Fibroblast of lung (primary cell): ENCODE data around the gene BTG1. TPM values are rescaled to one million over a fixed set of nuclear protein-coding genes. Genes with fewer than 3 reads are reported as not detected.
A peak's percentile ranks its signal among the peaks of the same experiment; 100 is the strongest.

Experiments
- DNase-seq, 2 donors: peaks; one replicate each; pipeline versions ENCODE4 v3.0.0 to v3.0.0-alpha.2; 2010; ENCODE audit warnings: low read depth in 2 of 2
- H2AFZ ChIP-seq: 2 replicates; pipeline ENCODE4 v1.5.1; 2012; ENCODE audit warnings: low read length, control low read depth, inconsistent platforms
- H3K27ac ChIP-seq: 2 replicates; pipeline ENCODE4 v1.5.1; 2011; ENCODE audit warnings: low read length, control low read depth; ENCODE audit not compliant: insufficient read depth
- H3K27me3 ChIP-seq: 2 replicates; pipeline ENCODE4 v1.5.1; 2011; ENCODE audit warnings: mild to moderate bottlenecking, low read length; ENCODE audit not compliant: control insufficient read depth, insufficient read depth
- H3K36me3 ChIP-seq: 2 replicates; pipeline ENCODE4 v1.5.1; 2011; ENCODE audit warnings: low read length; ENCODE audit not compliant: control insufficient read depth, insufficient read depth
- H3K4me1 ChIP-seq: 2 replicates; pipeline ENCODE4 v1.5.1; 2011; ENCODE audit warnings: low read length; ENCODE audit not compliant: control insufficient read depth, insufficient read depth; ENCODE audit errors: extremely low read depth
- H3K4me2 ChIP-seq: 2 replicates; pipeline ENCODE4 v1.5.1; 2011; ENCODE audit warnings: low read length, control low read depth; ENCODE audit not compliant: insufficient read depth; ENCODE audit errors: extremely low read depth
- H3K4me3 ChIP-seq, 4 experiments: fragments of 200-600 bp in 1 of 4; sonication (generic) in 1 of 4; replicated peaks in 1 of 4; 2 replicates each; pipeline ENCODE4 v1.5.1; 2011 to 2016; ENCODE audit warnings: low read length in 4 of 4, low read depth in 3 of 4, mild to moderate bottlenecking in 3 of 4, control low read depth in 2 of 4, inconsistent platforms in 1 of 4, mixed read lengths in 1 of 4; ENCODE audit not compliant: insufficient read depth in 1 of 4; ENCODE audit errors: control extremely low read depth in 1 of 4
- H3K79me2 ChIP-seq: 2 replicates; pipeline ENCODE4 v1.5.1; 2012; ENCODE audit warnings: mild to moderate bottlenecking, low read length, inconsistent platforms; ENCODE audit not compliant: control insufficient read depth, insufficient read depth
- H3K9ac ChIP-seq: 2 replicates; pipeline ENCODE4 v1.5.1; 2011; ENCODE audit warnings: mild to moderate bottlenecking, low read length, control low read depth; ENCODE audit not compliant: insufficient read depth
- H3K9me3 ChIP-seq: 2 replicates; pipeline ENCODE4 v1.5.1; 2012; ENCODE audit warnings: low read depth, low read length; ENCODE audit not compliant: control insufficient read depth, insufficient read depth
- H4K20me1 ChIP-seq: 2 replicates; pipeline ENCODE4 v1.5.1; 2011; ENCODE audit warnings: low read length; ENCODE audit not compliant: control insufficient read depth, insufficient read depth; ENCODE audit errors: extremely low read depth
- EZH2 ChIP-seq: IDR thresholded peaks from 2 replicates; pipeline ENCODE4 v1.5.1; 2012; ENCODE audit warnings: low read length, control low read depth, mild to moderate bottlenecking; ENCODE audit errors: missing control alignments
- polyA plus RNA-seq, 2 donors: library from polyadenylated mRNA; depleted of rRNA in 1 of 2; stranded (reverse) in 1 of 2; unstranded in 1 of 2; fragments of >200 nt; gene quantifications; 2 replicates each; pipeline ENCODE4 v1.2.1, GENCODE V29; 2011 to 2012; ENCODE audit warnings: missing spikeins in 1 of 2
- total RNA-seq: library from RNA; depleted of rRNA; stranded (reverse); fragments of >200 nt; gene quantifications from 2 replicates; pipeline ENCODE4 v1.2.1, GENCODE V29; 2014
- TF ChIP-seq, protein P1 (sequence below), 2 donors: IDR thresholded peaks in 1 of 2; conservative IDR thresholded peaks in 1 of 2; 1 replicate in 1 of 2; 2 replicates in 1 of 2; pipeline ENCODE4 v1.5.1; 2011 to 2012; ENCODE audit warnings: low read length in 2 of 2, control low read depth in 1 of 2, inconsistent platforms in 1 of 2, low read depth in 1 of 2, mild to moderate bottlenecking in 1 of 2

The BTG1 gene
- total and polyA plus RNA-seq, 2 donors (not counting 1 experiment from before 2014, with no cell fraction given), result 18.2 to 23.1 TPM

DNA sequence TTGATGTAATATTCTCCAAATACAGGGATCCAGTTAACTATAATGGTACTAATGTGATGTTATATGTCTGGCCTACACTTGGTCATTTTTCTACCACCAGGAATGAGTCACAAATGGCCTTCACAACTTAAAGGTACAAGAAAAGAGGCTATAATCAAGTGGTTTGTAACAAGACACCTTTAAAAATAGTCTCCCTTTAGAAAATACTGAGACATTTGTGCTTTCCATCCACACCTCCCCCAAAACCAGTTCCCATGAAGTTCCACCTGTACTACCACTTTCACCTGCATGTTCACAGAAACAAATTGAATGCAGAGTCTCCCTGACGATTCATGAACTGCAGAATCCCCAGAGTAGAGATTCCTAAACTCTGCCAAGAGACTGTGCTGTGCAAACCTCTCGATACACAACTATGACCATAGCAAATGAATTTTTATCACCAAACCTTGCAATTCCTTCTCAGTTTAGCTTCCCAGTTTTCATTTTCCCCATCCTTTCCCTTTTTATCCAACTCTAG, 6.0 kb downstream of the BTG1 start:
- TF ChIP-seq EZH2, result no peak
- TF ChIP-seq, protein P1, sequence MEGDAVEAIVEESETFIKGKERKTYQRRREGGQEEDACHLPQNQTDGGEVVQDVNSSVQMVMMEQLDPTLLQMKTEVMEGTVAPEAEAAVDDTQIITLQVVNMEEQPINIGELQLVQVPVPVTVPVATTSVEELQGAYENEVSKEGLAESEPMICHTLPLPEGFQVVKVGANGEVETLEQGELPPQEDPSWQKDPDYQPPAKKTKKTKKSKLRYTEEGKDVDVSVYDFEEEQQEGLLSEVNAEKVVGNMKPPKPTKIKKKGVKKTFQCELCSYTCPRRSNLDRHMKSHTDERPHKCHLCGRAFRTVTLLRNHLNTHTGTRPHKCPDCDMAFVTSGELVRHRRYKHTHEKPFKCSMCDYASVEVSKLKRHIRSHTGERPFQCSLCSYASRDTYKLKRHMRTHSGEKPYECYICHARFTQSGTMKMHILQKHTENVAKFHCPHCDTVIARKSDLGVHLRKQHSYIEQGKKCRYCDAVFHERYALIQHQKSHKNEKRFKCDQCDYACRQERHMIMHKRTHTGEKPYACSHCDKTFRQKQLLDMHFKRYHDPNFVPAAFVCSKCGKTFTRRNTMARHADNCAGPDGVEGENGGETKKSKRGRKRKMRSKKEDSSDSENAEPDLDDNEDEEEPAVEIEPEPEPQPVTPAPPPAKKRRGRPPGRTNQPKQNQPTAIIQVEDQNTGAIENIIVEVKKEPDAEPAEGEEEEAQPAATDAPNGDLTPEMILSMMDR (conservative IDR thresholded peaks at IDR 0.05 in 1 of 2, IDR thresholded peaks at IDR 0.05 in 1 of 2; ENCODE audit: low read depth in 1 of 2, low read length in 2 of 2), result no peak
- H3K4me1 ChIP-seq, result peaks cover 8% of the 10 kb centered on the region
- H2AFZ ChIP-seq, result no peak overlapping the region
- DNase-seq, result peak; percentile 58 to 64
- no peak overlapping the region for H3K27ac ChIP-seq
- H3K4me2 ChIP-seq, result peak overlapping the region; percentile 38
- H3K36me3 ChIP-seq, result no peaks in the 10 kb centered on the region
- no peaks in the 10 kb centered on the region for H3K27me3 ChIP-seq
- peak overlapping the region; percentile 82 to 99 (median 86) for H3K4me3 ChIP-seq
- H3K9me3 ChIP-seq, result no peaks in the 10 kb centered on the region
- H4K20me1 ChIP-seq, result no peaks in the 10 kb centered on the region
- peaks cover 83% of the 10 kb centered on the region for H3K79me2 ChIP-seq
- no peak overlapping the region for H3K9ac ChIP-seq

- DNase-seq, result no peak
- Histone ChIP-seq H3K4me3 (peak overlapping the region in 1 of 4 experiments; percentile 99), H3K9ac (no peak overlapping the region), H4K20me1 (no peaks in the 10 kb centered on the region), H3K4me2 (peak overlapping the region; percentile 38), H3K79me2 (peaks cover 84% of the 10 kb centered on the region), H3K4me1 (peaks cover 12% of the 10 kb centered on the region), H3K9me3 (no peaks in the 10 kb centered on the region), H2AFZ (no peak overlapping the region), H3K27ac (peak overlapping the region; percentile 26), H3K36me3 (no peaks in the 10 kb centered on the region), H3K27me3 (no peaks in the 10 kb centered on the region)
- TF ChIP-seq, protein P1 (conservative IDR thresholded peaks at IDR 0.05 in 1 of 2, IDR thresholded peaks at IDR 0.05 in 1 of 2; ENCODE audit: low read depth in 1 of 2, low read length in 2 of 2), result no peak
- no peak for TF ChIP-seq EZH2
Measured at GRCh38 chr12:92138626-92139025, 7.0 kb downstream of the BTG1 start.

GRCh38 chr12:92138144-92138543, 7.5 kb downstream of the BTG1 start:
- Histone ChIP-seq H3K4me2 (peak overlapping the region; percentile 38), H4K20me1 (no peaks in the 10 kb centered on the region), H3K36me3 (no peaks in the 10 kb centered on the region), H3K9me3 (no peaks in the 10 kb centered on the region), H2AFZ (no peak overlapping the region), H3K4me1 (peaks cover 16% of the 10 kb centered on the region), H3K27me3 (no peaks in the 10 kb centered on the region), H3K4me3 (peak overlapping the region in 2 of 4 experiments; percentile 6 to 99), H3K27ac (peak overlapping the region; percentile 26), H3K79me2 (peaks cover 84% of the 10 kb centered on the region), H3K9ac (no peak overlapping the region)
- DNase-seq, result peak in 1 of 2 donors; percentile 43
- no peak for TF ChIP-seq EZH2
- TF ChIP-seq, protein P1 (conservative IDR thresholded peaks at IDR 0.05 in 1 of 2, IDR thresholded peaks at IDR 0.05 in 1 of 2; ENCODE audit: low read depth in 1 of 2, low read length in 2 of 2), result no peak
